Gastroesophageal sphincter (tissue), 3 donors: ENCODE results near the gene GYS1.

ENCODE experiments used
- EP300 ChIP-seq: sonication (generic); formaldehyde crosslinking; IDR thresholded peaks from one replicate; pipeline ENCODE4 v1.6.1; 2017; ENCODE audit warnings: antibody characterized with exemption, mild to moderate bottlenecking
- POLR2A ChIP-seq, 2 donors: fragments of 450-650 bp; IDR thresholded peaks; one replicate each; pipeline ENCODE4 v1.6.1; 2017; ENCODE audit warnings: antibody characterized with exemption in 2 of 2, mild to moderate bottlenecking in 2 of 2, moderate library complexity in 1 of 2
- POLR2AphosphoS5 ChIP-seq: sonication (generic); formaldehyde crosslinking; IDR thresholded peaks from one replicate; pipeline ENCODE4 v1.6.1; 2017; ENCODE audit warnings: antibody characterized with exemption
- TF ChIP-seq, protein P1 (sequence below), 4 experiments: fragments of 200-600 bp in 2 of 4; fragments of 450-650 bp in 2 of 4; sonication (generic) in 1 of 4; IDR thresholded peaks; one replicate each; pipeline ENCODE4 v1.5.1; 2017 to 2019; ENCODE audit warnings: antibody characterized with exemption in 4 of 4, mild to moderate bottlenecking in 2 of 4, moderate library complexity in 2 of 4

GRCh38 chr19:49014870-49015255 lies 21.8 kb upstream of the GYS1 start:
- TF ChIP-seq POLR2AphosphoS5 (no peak), POLR2A (IDR thresholded peaks at IDR 0.05) (no peak), EP300 (no peak)
- TF ChIP-seq, protein P1, sequence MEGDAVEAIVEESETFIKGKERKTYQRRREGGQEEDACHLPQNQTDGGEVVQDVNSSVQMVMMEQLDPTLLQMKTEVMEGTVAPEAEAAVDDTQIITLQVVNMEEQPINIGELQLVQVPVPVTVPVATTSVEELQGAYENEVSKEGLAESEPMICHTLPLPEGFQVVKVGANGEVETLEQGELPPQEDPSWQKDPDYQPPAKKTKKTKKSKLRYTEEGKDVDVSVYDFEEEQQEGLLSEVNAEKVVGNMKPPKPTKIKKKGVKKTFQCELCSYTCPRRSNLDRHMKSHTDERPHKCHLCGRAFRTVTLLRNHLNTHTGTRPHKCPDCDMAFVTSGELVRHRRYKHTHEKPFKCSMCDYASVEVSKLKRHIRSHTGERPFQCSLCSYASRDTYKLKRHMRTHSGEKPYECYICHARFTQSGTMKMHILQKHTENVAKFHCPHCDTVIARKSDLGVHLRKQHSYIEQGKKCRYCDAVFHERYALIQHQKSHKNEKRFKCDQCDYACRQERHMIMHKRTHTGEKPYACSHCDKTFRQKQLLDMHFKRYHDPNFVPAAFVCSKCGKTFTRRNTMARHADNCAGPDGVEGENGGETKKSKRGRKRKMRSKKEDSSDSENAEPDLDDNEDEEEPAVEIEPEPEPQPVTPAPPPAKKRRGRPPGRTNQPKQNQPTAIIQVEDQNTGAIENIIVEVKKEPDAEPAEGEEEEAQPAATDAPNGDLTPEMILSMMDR (IDR thresholded peaks at IDR 0.05): no peak
